HS-27A (cell line): ENCODE results near the gene CDK5RAP2.
"Not testable (repeated sequence)": the region's sequence is repeated elsewhere in the genome, so short reads cannot be mapped to it uniquely, and the experiment has no call there.

Experiments used
- DNase-seq: peaks from one replicate; pipeline ENCODE4 v3.0.0-alpha.2; 2012; ENCODE audit warnings: low read depth, missing footprints

Gene CDK5RAP2

GRCh38 chr9:120587328-120587727 is 7.4 kb upstream of the CDK5RAP2 start:
- DNase-seq, result no peak

DNA sequence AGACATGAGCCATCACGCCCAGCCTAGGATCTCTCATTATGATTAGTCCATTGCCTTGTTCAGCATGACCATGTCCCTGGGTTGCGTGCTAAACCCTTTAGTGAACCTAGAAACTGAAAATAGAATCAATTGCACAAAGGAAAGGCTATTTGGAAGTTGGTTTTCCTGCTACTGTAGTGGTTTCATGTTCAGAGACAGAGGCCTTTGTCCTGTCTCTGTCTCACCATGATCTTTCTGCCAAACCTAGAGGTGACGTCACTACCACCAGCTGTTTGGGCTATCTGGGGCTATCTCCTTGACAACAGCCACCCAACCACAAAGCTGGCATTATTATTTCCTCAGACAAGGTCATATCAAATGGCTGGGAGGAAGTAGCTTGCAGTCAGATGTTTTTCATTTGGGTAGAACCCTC is 4.0 kb upstream of the CDK5RAP2 start:
- no peak for DNase-seq

DNA sequence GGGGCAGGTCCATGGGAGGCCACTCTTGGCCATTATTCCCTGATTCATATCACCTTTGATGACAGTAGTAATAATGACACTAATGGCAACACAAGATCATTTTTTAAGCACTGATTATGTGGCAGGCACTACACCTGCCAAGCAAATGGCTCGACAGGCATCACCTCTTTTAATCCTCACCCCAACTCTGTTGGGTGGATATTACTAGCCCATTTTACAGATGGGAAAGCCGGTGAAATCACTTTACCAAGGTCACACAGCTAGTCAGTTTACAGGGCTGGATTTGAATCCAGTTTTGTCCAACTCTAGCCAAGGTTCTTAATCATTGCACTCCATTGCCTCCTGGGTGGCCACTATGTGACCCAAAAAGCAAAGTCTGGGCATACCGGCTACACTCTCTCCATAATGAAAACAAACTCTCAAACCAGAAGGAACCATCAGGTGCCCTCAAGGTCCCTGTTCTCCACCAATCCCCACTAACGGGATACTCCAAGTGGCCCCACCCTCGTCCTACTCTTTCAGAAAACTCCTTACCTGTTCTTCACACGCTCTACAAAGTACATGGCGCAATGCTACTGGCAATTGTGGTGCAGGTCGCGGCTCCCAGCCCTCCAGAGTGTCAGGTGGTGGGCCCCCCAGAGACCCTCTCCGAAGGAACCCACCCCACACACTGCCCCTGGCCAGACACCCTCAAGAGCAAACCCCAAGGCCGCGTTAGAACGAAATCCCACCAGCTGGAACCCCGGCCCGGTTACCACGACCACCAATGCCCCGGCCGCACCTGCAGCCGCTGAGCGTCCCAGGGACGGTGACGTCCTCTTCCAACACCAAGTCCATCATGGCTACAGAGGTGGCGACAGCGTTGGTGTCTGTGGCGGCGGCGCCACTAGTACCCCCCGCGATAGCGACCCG is 572 bp downstream of the CDK5RAP2 start:
- DNase-seq, result no peak

- no peak for DNase-seq
Observed at GRCh38 chr9:120574473-120574872, 5.5 kb downstream of the CDK5RAP2 start.

GRCh38 chr9:120572472-120572871 is 7.5 kb downstream of the CDK5RAP2 start:
- no peak for DNase-seq

- no peak for DNase-seq
Observed at GRCh38 chr9:120571443-120572257, 8.3 kb downstream of the CDK5RAP2 start.

- DNase-seq, result no peak
Observed at GRCh38 chr9:120570296-120570695, 9.7 kb downstream of the CDK5RAP2 start.

DNA sequence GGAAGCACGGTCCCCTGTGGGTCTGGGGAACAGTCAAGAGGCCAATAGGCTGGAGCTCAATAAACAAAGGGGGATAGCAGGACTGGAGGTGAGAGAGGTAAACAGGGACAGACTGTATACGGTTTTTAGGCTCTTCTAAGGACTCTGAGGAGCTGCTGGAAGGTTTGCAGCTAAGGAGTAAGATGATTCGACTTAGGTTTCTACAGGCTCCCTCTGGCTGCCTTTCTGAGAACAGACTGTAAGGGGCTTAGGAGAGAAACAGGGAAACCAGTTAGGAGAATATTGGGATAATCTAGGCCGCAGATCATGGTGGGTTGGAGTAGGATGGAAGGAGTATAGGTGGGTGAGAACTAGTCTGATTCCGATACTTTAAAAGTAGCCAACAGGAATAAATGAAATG is 10.4 kb downstream of the CDK5RAP2 start:
- no peak for DNase-seq

- no peak for DNase-seq
Observed at GRCh38 chr9:120568816-120569215, 11.2 kb downstream of the CDK5RAP2 start.

DNA sequence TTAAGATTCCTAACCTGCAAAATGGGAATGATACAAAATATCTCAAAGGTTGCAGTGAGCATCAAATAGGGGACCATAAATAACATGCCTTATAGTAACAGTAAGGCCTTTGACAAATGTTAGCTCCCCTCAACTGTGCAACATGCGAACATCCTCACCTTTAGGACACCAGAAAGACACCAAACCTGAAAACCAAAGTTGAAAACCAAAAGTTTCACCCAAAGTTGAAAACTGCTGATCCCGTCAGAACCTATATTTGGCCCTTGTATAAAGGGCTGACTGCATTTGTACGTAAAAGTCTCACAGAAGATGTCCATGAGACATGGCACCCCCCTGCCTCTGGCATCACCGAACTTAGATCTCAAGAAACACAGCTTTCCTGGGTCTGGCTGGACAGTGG is 12.1 kb downstream of the CDK5RAP2 start:
- DNase-seq, result no peak

- DNase-seq, result no peak
Observed at GRCh38 chr9:120567081-120567480, 12.9 kb downstream of the CDK5RAP2 start.

DNA sequence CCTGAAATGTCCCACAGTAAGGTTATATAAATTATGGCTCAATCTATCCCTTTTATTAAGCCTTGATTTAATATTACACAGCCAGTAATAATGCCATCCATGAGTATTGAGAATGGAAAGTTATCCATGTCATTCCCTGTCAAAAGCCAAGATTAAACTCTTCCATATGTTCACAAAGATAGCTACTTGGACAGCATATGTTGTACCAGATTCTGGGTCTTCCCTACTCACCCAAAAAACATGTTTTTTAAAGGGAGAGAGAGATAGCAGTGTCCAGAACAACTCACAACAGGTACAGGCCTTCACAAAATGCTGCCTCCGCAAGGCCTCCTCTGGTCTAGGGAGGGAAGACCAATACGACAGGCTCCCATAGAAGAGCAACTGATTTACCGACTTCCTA is 15.4 kb downstream of the CDK5RAP2 start:
- no peak for DNase-seq

DNA sequence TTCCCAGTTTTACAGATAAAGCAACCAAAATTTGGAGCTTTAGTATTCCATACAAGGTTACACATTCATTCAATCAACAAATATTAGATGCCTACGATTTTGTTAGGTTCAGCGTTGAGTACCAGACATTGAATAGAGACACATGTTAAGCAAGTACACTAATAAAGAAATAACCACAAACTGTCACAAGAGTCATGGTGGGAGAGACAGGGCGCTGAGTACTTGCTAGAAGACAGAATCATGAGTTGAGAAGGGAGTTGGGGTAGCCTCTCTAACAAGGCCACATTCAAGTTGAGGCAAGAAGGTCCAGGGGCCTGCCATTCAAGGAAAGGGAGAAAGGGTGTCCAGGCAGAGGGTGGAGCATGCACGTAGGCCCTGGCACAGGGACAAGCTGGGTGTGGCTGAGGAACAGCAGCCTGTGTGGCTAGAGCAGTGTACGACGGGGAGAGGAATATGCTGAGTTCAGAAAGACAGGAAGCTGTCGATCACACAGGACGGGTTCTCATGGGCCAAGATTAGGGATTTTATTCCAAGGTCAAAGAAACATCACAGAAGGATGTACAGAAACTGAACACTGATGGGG is 17.0 kb downstream of the CDK5RAP2 start:
- DNase-seq, result no peak

- DNase-seq, result no peak
Observed at GRCh38 chr9:120561709-120562108, 18.3 kb downstream of the CDK5RAP2 start.

- DNase-seq, result no peak
Observed at GRCh38 chr9:120559546-120559945, 20.4 kb downstream of the CDK5RAP2 start.

DNA sequence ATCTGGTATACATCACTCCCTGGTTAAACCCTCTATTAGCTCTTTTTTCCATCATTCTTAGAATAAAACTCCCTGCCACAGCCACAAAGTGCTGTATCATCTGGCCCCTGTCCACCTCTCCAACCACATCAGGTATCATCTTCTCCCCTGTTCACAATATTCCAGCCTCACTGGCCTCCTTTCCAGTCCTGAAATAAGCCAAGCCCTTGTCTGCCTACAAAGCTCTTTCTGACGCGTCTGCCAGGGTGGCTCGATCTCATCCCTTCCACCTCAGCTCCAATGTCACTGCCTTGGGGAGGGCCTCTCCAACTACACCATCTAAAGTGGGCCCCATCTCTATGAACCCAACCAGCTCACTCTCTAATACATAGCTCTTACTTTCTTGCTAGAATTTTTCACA is 21.5 kb downstream of the CDK5RAP2 start:
- no peak for DNase-seq

- DNase-seq, result no peak
Observed at GRCh38 chr9:120557205-120557604, 22.8 kb downstream of the CDK5RAP2 start.

DNA sequence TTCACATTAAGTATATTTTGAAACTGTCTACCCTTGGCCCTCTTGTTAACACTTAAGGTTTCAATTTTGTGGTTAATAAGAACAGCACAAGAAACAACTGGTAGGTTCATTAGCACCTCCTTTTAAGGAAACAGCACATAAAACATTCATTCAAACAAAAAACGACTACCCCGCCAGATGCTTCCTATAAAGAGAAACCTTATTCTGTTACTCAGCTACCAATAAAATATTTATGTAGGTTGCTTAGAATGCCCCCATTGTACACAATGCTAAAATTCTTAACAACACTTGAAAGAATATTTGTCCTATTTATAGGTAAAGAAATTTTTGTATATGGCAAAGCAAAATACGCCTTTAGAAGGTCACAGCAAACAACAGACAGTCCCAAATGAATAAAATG is 23.2 kb downstream of the CDK5RAP2 start:
- DNase-seq, result no peak

- no peak for DNase-seq
Observed at GRCh38 chr9:120555839-120556238, 24.1 kb downstream of the CDK5RAP2 start.

GRCh38 chr9:120552210-120552704 is 27.7 kb downstream of the CDK5RAP2 start:
- not testable (repeated sequence) for DNase-seq

DNA sequence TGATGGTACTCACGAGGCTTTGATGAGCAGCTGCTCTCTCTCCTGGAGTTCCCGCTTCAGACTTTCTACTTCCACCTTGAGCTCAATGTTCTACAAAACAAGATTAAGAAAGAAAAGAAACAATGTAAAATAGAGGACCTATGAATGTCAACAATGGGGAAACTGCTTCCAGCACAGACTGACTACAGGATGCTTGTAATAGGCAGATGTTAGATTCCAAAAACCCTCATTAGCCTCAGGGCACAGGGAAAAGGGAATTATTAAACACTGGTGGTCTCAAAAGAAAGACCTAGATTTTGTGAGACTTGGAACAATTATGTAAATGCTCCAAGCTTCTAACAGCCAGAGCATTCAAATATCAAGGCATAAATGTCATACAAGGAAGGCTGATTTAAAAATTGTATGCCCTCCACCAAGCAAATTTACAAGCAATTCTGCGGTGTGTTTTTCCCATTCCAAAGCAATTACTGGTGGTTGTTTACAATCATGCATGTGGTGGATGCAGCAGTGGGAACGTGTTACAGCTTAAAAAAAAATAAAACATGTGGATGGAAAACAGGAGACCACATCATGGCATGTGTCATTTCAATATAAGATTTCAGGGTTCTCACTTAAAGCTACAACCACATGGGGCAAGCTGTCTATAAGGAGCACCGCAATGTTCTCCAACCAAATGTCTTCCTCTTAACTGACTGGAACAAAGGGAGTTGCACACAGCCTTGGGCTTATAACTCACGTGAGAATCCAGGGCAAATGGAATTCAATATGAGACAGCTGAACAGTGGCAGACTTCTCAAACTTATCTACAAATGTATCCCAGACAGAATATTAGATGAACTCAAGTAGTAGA is 34.0 kb downstream of the CDK5RAP2 start:
- no peak for DNase-seq

GRCh38 chr9:120544441-120544840 is 35.5 kb downstream of the CDK5RAP2 start:
- no peak for DNase-seq
